Measurements from ENCODE around the gene FERMT2. TPM values are rescaled to one million over a fixed set of nuclear protein-coding genes. Genes with fewer than 3 reads are reported as not detected.

Gene FERMT2
- total RNA-seq, 1 donor from 2014 or later = 86.0 TPM

DNA sequence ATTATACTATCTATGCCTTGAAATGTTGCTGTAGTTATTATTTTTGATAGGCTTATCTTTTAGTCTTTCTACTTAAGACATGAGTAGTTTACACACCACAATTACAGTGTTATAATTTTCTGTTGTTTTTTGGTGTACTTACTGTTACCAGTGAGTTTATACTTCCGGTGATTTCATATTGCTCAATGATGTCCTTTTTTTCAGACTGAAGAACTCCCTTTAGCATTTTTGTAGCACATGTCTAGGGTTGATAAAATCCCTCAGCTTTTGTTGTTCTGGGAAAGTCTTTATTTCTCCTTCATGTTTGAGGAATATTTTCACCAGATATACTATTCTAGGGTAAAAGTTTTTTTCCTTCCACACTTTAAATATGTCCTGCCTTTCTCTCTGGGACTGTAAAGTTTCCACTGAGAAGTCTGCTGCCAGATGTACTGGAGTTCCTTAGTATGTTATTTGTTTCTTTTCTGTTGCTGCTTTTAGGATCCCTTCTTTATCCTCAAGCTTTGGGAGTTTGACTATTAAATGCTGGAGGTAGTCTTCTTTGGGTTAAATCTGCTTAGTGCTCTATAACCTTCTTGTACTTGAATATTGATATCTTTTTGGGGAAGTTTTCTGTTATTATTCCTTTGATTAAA, 41.5 kb upstream of the FERMT2 start:
- Histone ChIP-seq H3K36me3 (no peaks in the 10 kb centered on the region), H3K4me3 (no peak overlapping the region), H3K4me1 (no peaks in the 10 kb centered on the region), H3K9me3 (no peaks in the 10 kb centered on the region), H3K27me3 (ENCODE audit: low read depth) (no peaks in the 10 kb centered on the region), H3K27ac (no peak overlapping the region)
- ATAC-seq = no peak
- TF ChIP-seq, protein P1, sequence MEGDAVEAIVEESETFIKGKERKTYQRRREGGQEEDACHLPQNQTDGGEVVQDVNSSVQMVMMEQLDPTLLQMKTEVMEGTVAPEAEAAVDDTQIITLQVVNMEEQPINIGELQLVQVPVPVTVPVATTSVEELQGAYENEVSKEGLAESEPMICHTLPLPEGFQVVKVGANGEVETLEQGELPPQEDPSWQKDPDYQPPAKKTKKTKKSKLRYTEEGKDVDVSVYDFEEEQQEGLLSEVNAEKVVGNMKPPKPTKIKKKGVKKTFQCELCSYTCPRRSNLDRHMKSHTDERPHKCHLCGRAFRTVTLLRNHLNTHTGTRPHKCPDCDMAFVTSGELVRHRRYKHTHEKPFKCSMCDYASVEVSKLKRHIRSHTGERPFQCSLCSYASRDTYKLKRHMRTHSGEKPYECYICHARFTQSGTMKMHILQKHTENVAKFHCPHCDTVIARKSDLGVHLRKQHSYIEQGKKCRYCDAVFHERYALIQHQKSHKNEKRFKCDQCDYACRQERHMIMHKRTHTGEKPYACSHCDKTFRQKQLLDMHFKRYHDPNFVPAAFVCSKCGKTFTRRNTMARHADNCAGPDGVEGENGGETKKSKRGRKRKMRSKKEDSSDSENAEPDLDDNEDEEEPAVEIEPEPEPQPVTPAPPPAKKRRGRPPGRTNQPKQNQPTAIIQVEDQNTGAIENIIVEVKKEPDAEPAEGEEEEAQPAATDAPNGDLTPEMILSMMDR (IDR thresholded peaks at IDR 0.05) = no peak
- intact Hi-C loops (cut with DNase I) = no loop called here
- DNase-seq = no peak

DNA sequence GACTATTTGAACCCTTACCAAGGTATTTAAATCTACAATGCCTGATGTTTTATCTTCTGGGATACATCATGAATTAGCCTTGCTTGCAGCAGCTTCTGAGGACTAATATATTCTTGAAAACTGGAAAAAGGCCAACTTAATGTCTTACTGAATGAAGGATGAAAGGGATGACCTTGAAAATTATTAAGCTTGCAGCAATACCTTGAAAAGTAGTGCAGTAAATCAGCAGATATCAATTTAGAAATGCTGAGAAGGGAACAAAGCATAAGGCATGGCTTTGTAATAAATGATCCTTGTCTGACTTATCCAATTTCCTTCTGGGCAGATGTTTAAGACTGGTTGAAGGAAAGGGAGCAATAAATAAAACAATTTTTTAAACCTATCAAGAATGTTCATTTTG, 37.3 kb upstream of the FERMT2 start:
- DNase-seq (no peak), ATAC-seq (no peak)
- Histone ChIP-seq H3K4me1 (no peaks in the 10 kb centered on the region), H3K9me3 (no peaks in the 10 kb centered on the region), H3K36me3 (no peaks in the 10 kb centered on the region), H3K4me3 (no peak overlapping the region), H3K27me3 (ENCODE audit: low read depth) (no peaks in the 10 kb centered on the region), H3K27ac (no peak overlapping the region)
- TF ChIP-seq, protein P1 (IDR thresholded peaks at IDR 0.05) = no peak
- intact Hi-C loops (cut with DNase I) = no loop called here

DNA sequence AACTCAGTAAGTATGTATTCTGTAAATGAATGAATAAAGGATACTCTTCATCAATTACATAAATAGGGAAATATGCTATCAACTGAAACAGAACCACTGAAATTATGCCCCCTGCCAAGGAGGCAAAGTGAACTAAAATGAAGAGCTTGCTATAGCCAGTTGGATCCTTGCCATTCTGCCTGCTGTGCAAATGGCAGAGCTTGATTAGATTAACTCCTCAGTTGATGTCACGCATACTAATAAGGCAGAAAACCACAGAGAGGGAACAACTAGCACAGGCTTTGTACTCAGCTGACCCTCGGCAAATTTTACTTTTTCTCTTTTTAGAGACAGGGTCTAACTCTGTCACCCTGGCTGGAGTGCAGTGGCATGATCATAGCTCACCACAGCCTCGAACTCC, 36.7 kb upstream of the FERMT2 start:
- DNase-seq (no peak), ATAC-seq (no peak)
- Histone ChIP-seq H3K36me3 (no peaks in the 10 kb centered on the region), H3K27me3 (ENCODE audit: low read depth) (no peaks in the 10 kb centered on the region), H3K4me1 (no peaks in the 10 kb centered on the region), H3K27ac (no peak overlapping the region), H3K4me3 (no peak overlapping the region), H3K9me3 (no peaks in the 10 kb centered on the region)
- intact Hi-C loops (cut with DNase I) = no loop called here
- TF ChIP-seq, protein P1 (IDR thresholded peaks at IDR 0.05) = no peak

DNA sequence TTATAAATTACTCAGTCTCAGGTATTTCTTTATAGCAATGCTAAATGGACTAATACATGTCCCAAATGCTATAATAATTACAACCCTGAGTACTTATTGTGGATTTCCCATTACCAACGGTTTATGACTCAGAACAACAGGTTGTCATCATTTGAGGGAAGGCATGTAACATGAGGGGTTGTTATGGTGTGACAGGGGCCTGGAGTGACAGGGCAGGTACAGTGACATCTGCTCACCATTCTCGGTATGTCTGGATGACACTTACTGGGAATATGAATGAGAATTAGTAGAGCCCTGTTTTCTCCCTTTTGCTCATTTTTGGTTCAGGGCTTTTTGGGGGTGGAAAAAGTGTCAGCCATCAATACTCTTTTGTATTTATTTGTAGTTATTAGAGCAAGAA, 36.2 kb upstream of the FERMT2 start:
- DNase-seq (no peak), ATAC-seq (no peak)
- H3K27ac ChIP-seq = no peak overlapping the region
- TF ChIP-seq, protein P1 (IDR thresholded peaks at IDR 0.05) = no peak
- H3K27me3 ChIP-seq (ENCODE audit: low read depth) = no peaks in the 10 kb centered on the region
- H3K4me1 ChIP-seq = no peaks in the 10 kb centered on the region
- H3K4me3 ChIP-seq = no peak overlapping the region
- intact Hi-C loops (cut with DNase I) = no loop called here
- no peaks in the 10 kb centered on the region for H3K36me3 ChIP-seq
- H3K9me3 ChIP-seq = no peaks in the 10 kb centered on the region

DNA sequence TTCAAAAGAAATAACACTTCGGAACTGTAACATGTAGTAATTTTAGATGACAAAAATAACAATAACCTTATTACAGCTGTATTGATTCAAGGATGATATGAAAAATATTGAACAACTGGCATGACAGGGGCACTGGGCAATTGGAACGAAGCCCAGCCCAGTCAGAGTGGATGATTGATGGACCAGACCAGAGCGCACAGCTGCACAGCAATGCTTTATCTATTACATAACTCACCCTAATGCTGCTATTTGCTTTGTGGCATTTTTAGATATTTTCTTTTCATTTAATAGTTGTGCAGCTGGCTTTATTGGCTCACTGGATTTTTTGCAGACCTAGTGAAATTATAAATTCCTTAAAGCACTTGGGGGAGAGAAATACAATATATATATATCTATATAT, 26.9 kb upstream of the FERMT2 start:
- no peaks in the 10 kb centered on the region for H3K9me3 ChIP-seq
- ATAC-seq (no peak), DNase-seq (no peak)
- TF ChIP-seq, protein P1 (IDR thresholded peaks at IDR 0.05) = no peak
- no peak overlapping the region for H3K4me3 ChIP-seq
- no peaks in the 10 kb centered on the region for H3K4me1 ChIP-seq
- H3K27ac ChIP-seq = no peak overlapping the region
- H3K36me3 ChIP-seq = no peaks in the 10 kb centered on the region
- intact Hi-C loops (cut with DNase I) = no loop called here
- H3K27me3 ChIP-seq (ENCODE audit: low read depth) = no peaks in the 10 kb centered on the region
